Measurements from ENCODE around the gene TAF1D.

TAF1D gene

GRCh38 chr11:93772123-93772522 lies 30.8 kb upstream of the TAF1D start:
- no peak for TF ChIP-seq NFIC (IDR thresholded peaks at IDR 0.05)
- no peak for TF ChIP-seq YY1 (IDR thresholded peaks at IDR 0.05; ENCODE audit: low read depth)
- TF ChIP-seq RAD21 (IDR thresholded peaks at IDR 0.05; ENCODE audit: low read depth) = no peak
- no peak for TF ChIP-seq EP300 (IDR thresholded peaks at IDR 0.05; ENCODE audit: borderline replicate concordance)
- TF ChIP-seq EGR1 (IDR thresholded peaks at IDR 0.05) = no peak
- TF ChIP-seq CEBPB (IDR thresholded peaks at IDR 0.05) = no peak
- TF ChIP-seq CREB1 (IDR thresholded peaks at IDR 0.05; ENCODE audit: low read depth) = no peak
- no peak for TF ChIP-seq MAX (IDR thresholded peaks at IDR 0.05)
- TF ChIP-seq REST (IDR thresholded peaks at IDR 0.05; ENCODE audit: low read depth) = no peak
- TF ChIP-seq ZBTB7A (IDR thresholded peaks at IDR 0.05; ENCODE audit: low read depth) = no peak
- TF ChIP-seq TAF1 (IDR thresholded peaks at IDR 0.05; ENCODE audit: low read depth) = no peak
- no peak for TF ChIP-seq TEAD4 (IDR thresholded peaks at IDR 0.05)

GRCh38 chr11:93770160-93770559 lies 28.9 kb upstream of the TAF1D start:
- TF ChIP-seq CEBPB (IDR thresholded peaks at IDR 0.05) (no peak), REST (IDR thresholded peaks at IDR 0.05; ENCODE audit: low read depth) (no peak), TAF1 (IDR thresholded peaks at IDR 0.05; ENCODE audit: low read depth) (no peak), EGR1 (IDR thresholded peaks at IDR 0.05) (no peak), USF1 (IDR thresholded peaks at IDR 0.05) (no peak), RAD21 (IDR thresholded peaks at IDR 0.05; ENCODE audit: low read depth) (no peak), YY1 (IDR thresholded peaks at IDR 0.05; ENCODE audit: low read depth) (no peak), ZBTB7A (IDR thresholded peaks at IDR 0.05; ENCODE audit: low read depth) (no peak), TEAD4 (IDR thresholded peaks at IDR 0.05) (no peak), FOXM1 (IDR thresholded peaks at IDR 0.05; ENCODE audit: borderline replicate concordance, low read depth) (no peak), TCF12 (IDR thresholded peaks at IDR 0.05; ENCODE audit: low read depth) (no peak), NFIC (IDR thresholded peaks at IDR 0.05) (no peak), EP300 (IDR thresholded peaks at IDR 0.05; ENCODE audit: borderline replicate concordance) (no peak), CREB1 (IDR thresholded peaks at IDR 0.05; ENCODE audit: low read depth) (no peak), MAX (IDR thresholded peaks at IDR 0.05) (no peak)

- TF ChIP-seq NFIC (IDR thresholded peaks at IDR 0.05) (no peak), ZBTB7A (IDR thresholded peaks at IDR 0.05; ENCODE audit: low read depth) (no peak), TEAD4 (IDR thresholded peaks at IDR 0.05) (no peak), CEBPB (IDR thresholded peaks at IDR 0.05) (no peak), USF1 (IDR thresholded peaks at IDR 0.05) (no peak), TCF12 (IDR thresholded peaks at IDR 0.05; ENCODE audit: low read depth) (no peak), TAF1 (IDR thresholded peaks at IDR 0.05; ENCODE audit: low read depth) (no peak), REST (IDR thresholded peaks at IDR 0.05; ENCODE audit: low read depth) (no peak), RAD21 (IDR thresholded peaks at IDR 0.05; ENCODE audit: low read depth) (no peak), EP300 (IDR thresholded peaks at IDR 0.05; ENCODE audit: borderline replicate concordance) (no peak), FOXM1 (IDR thresholded peaks at IDR 0.05; ENCODE audit: borderline replicate concordance, low read depth) (no peak), CREB1 (IDR thresholded peaks at IDR 0.05; ENCODE audit: low read depth) (no peak)
Observed at GRCh38 chr11:93767018-93767417, 25.7 kb upstream of the TAF1D start.

GRCh38 chr11:93766504-93766903 lies 25.2 kb upstream of the TAF1D start:
- TF ChIP-seq CREB1 (IDR thresholded peaks at IDR 0.05; ENCODE audit: low read depth) (no peak), MAX (IDR thresholded peaks at IDR 0.05) (no peak), CEBPB (IDR thresholded peaks at IDR 0.05) (no peak), REST (IDR thresholded peaks at IDR 0.05; ENCODE audit: low read depth) (no peak), RAD21 (IDR thresholded peaks at IDR 0.05; ENCODE audit: low read depth) (no peak), FOXM1 (IDR thresholded peaks at IDR 0.05; ENCODE audit: borderline replicate concordance, low read depth) (no peak), EGR1 (IDR thresholded peaks at IDR 0.05) (no peak), TCF12 (IDR thresholded peaks at IDR 0.05; ENCODE audit: low read depth) (no peak), USF1 (IDR thresholded peaks at IDR 0.05) (no peak), TAF1 (IDR thresholded peaks at IDR 0.05; ENCODE audit: low read depth) (no peak), YY1 (IDR thresholded peaks at IDR 0.05; ENCODE audit: low read depth) (no peak)

Data from Ishikawa (cell line).